LoVo (cell line): Measurements from ENCODE around the gene CD8B.

ENCODE experiments used
- DNase-seq: peaks from one replicate; pipeline ENCODE4 v3.0.0-alpha.2; 2016; ENCODE audit warnings: low spot score

CD8B gene

DNA sequence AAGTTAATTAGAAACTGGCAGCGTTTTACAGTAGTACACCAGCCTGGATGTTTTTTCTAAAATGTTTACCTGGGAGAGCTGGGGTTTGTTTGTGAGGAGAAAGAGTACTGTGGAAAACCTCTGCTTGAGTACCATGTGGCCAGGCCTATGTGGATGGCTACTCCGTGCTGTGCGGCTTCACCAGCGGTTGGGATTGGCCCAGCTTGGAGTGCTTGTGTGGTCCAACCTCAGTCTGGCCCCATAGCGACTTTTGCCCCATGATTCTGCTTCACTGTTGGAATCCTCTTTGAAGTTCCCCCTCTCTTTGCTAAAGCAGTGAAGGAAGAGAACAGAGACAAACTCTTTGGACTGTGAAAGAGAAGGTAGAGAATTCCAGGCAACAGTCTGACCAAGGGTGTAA, 86.8 kb downstream of the CD8B start:
- no peak for DNase-seq

- DNase-seq = no peak
Observed at GRCh38 chr2:86772611-86773010, 89.1 kb downstream of the CD8B start.

- DNase-seq = no peak
Observed at GRCh38 chr2:86770816-86771301, 90.8 kb downstream of the CD8B start.

GRCh38 chr2:86769838-86770237, 91.8 kb downstream of the CD8B start:
- DNase-seq = no peak

DNA sequence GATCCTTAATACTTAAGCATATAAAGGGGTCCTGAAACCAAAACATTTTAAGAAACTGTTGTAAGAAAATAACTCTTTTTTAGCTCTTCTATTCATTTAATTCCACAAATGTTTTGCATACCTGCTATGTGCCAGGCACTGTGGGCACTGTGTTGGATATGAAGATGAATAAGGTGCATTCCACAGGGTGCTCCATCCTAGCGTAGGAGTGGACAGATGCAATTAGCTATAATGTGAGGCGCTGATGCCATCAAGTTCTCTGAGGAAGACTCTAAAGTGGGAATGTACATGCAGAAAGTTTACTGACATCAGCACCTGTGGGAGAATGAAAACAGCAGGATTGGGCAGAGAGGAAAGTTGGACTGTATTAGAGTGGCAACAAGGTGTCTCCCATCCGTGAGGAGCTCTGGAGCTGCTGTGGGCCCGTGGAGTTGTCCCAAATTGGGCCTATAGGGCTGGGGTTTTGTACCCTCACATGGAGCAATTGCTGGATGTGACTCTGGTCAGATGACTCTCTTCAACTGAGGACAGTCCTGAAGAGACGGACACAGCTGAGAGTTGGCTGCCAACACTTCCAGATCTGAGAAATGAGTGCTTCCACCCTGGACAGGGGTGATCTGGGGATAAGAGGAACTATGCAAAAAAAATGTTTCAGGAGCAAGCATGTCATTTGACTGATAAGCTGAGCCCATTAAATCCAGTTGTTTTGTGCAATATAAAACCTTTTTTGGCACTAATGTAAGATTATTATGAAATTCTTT, 93.3 kb downstream of the CD8B start:
- DNase-seq = no peak
